Caki2 (cell line): ENCODE data around the gene TCF20. TPM values are rescaled to one million over a fixed set of nuclear protein-coding genes. Genes with fewer than 3 reads are reported as not detected.

ENCODE experiments used
- DNase-seq: peaks from one replicate; pipeline ENCODE4 v3.0.0-alpha.2; 2015; ENCODE audit warnings: low read depth
- in situ Hi-C: cut with HindIII; loops from 2 replicates; pipeline ENCODE4 v1.10.0; 2016; ENCODE audit warnings: low sequenced_read_pairs, low pct_unique_long_range_greater_than_20kb, mixed read lengths
- total RNA-seq: library from RNA; depleted of rRNA; stranded (reverse); fragments of >200 nt; shearing (Covaris generic); gene quantifications from 2 replicates; pipeline ENCODE4 v1.2.3, GENCODE V29; 2014; ENCODE audit warnings: low replicate concordance

TCF20 gene
- total RNA-seq, 1 experiment from 2014 or later = 16.9 TPM

- in situ Hi-C loops = no loop called here
- DNase-seq = no peak
Measured at GRCh38 chr22:42301742-42302102, 31.3 kb upstream of the TCF20 start.

- in situ Hi-C loops = no loop called here
Measured at GRCh38 chr22:42301077-42301741, 30.8 kb upstream of the TCF20 start.

GRCh38 chr22:42300259-42301076, 30.0 kb upstream of the TCF20 start:
- in situ Hi-C loops = no loop called here
- peak; percentile 62 for DNase-seq

More at GRCh38 chr22:42301077-42301741, 30.8 kb upstream of the TCF20 start:
- no peak for DNase-seq

DNA sequence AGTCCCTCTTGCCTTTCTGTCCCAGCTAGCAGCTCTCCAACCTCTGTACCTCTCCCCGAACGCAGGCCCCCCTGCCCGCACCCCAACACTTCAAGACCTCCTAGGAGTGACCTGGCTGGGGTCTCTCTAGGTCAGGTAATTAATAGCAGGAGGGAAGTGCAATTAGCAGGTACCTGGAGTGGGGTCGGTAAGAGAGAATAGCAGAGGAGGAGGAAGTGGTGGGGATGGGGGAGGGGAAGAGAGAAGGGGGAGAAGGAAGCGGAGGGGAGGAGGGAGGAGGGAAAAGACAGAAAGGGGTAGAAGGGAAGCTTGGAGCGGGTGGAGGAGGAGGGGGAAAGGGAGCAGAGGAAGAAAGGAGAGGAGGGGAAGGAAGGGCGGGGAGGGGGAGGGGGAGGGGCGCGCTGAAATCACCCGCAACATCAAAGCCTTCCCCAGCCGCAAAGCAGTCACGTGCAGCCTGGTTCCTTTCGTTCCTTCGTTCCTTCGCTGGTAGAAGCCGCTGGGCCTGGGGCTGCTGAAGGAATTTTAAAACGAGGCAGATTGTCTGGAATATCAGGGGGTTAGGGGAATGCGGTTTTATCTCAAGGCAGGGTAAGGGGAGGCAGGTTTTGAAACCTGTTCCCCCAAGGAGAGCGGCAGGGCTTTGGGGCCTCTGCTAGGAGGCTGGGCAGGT, 29.3 kb upstream of the TCF20 start:
- in situ Hi-C loops = no loop called here
- no peak for DNase-seq

- in situ Hi-C loops = no loop called here
- no peak for DNase-seq
Measured at GRCh38 chr22:42298746-42299145, 28.3 kb upstream of the TCF20 start.

GRCh38 chr22:42297778-42298177, 27.3 kb upstream of the TCF20 start:
- in situ Hi-C loops = no loop called here
- no peak for DNase-seq

DNA sequence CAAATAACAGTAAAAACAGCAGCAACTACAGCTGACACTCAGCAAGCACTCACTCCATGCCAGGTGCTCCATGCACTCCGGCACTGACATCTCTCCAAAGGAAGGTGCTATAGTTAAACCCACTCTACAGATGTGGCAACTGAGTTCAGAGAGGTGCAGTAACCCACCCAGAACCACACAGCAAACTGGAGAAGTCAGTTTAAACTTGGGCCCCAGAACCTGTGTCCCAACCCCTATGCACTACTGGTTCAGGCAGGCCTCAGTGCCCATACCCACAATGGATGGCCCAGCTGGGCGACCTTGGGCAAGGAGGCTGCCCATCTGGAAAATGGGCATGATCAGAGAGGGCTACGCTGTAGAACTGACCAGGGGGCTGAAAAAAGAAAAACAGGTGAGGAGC, 26.4 kb upstream of the TCF20 start:
- in situ Hi-C loops = no loop called here
- no peak for DNase-seq

GRCh38 chr22:42296381-42296853, 26.0 kb upstream of the TCF20 start:
- in situ Hi-C loops = no loop called here

DNA sequence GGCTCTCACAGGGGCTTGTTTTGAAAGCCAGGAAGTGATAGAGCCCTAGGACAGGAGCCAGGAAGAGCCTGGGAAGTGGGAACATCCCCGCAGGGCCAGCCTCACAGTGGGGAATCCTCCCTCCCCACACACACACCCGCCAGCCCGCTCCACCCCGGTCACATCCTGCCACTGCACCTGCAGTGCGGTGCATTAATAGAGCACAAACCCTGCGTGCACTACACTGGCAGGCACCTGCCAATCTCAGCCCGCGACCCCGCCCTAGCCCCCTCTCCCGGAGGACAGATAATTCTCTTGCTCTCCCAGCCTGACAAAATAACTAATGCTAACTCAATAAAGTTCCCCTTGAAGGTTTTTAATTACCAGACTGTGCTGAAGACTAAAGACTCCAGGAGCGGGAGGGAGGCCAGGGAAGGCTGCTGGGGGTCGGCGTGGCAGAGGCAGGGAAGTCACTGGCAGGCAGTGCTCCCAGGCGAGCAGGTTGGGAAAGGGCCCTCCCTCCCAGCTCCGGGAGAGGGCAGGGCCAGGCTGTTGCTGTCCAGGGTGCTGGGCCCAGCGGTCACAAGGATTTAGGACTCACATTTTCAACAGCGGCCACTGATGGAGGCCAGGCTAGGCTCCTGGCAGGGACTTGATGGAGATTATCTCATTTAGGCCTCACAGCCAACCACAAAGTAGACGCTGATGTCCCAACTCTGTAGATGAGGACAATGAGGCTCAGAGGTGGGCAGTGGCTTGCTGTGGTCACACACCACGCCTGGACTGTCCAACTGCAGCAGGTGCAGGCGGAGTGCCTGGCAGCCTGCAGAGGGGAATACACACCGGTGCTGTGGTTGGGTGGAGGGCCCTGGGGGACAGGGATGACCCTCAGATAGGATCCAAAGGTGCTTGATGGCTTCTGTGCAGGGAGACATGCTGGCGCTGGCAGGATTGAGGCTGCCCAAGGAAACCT, 23.9 kb upstream of the TCF20 start:
- peak; percentile 58 for DNase-seq
- in situ Hi-C loops = no loop called here

More at GRCh38 chr22:42296381-42296853, 26.0 kb upstream of the TCF20 start:
- no peak for DNase-seq

DNA sequence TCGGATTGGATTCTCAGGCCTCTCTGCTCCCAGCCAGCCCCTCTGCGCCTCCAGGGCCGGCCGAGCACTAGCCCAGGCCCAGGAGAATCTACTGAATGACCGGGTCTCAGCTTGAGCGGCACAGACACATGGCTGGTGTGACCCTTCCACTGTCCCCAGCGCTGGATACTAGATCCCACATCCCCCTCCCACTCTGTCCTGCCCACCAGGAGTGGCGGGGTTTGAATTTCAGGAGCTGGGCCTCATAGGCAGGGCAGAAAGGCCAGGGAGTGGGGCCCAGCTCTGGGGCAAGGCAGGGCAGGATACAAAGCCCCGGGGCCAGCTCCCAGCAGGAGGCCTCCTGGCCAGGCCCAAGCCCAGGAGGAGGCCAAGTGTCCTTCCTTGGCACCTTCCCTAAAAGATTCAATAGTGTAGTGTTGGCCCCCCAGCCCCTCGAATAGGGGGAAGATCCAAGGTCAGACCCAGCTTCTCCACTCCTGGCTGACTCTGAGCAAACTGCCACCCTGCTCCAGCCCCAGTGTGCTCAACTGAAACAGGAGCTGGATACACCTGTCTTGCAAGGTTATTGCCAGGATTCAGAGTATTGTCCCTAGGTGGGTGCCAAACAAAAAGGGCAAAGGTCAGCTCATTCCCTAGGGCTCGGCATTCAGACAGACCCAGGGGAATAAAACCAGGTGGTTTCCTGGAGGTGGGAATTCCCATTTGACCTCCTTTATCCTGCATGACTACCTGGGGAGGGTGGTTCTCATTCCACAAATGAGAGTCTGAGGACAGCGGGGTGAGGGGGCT, 22.5 kb upstream of the TCF20 start:
- in situ Hi-C loops = no loop called here
- no peak for DNase-seq

DNA sequence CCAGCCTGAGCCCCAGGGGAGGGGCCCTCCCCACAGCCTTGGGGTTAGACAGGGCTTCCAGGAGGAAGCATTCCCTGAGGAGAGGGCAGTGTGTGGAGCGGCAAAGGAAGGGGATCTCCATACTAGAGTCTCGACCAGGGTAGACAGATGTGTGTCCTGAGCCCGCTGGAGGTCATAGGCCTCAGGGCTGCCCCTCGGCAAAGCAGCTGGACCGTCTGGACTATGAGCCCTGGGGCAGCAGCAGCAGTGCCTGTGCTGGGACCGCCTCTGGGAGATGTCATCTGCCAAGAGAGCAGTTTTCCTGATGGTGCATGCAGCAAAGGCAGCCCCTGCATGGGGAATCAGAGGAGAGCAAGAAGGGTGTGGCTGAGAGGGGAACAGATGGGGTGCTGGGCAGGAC, 20.8 kb upstream of the TCF20 start:
- in situ Hi-C loops = no loop called here

GRCh38 chr22:42289671-42290541, 19.5 kb upstream of the TCF20 start:
- in situ Hi-C loops = no loop called here
- no peak for DNase-seq

More for the DNA sequence above, 20.8 kb upstream of the TCF20 start:
- no peak for DNase-seq

DNA sequence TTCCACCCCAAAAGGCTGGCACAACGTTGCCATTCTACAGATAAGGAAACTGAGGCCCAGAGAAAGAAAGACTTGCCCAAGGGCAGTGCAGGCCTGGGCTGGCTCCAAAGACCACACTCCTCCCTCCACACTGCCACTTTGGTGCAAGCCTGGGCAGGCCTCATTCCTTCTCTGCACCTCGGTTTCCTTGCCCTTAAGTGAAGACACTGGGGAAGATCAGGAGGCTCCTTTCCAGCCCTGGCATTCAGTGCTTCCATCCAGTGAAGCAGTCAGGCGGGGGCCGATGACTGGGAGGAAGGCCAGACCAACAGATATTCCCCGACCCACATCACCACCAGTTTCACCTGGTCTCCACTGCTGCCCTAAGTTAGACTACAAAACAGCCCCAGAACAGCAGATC, 18.3 kb upstream of the TCF20 start:
- no peak for DNase-seq

GRCh38 chr22:42287174-42287890, 16.9 kb upstream of the TCF20 start:
- no peak for DNase-seq
- in situ Hi-C loops = no loop called here

More for the DNA sequence above, 18.3 kb upstream of the TCF20 start:
- in situ Hi-C loops = no loop called here

DNA sequence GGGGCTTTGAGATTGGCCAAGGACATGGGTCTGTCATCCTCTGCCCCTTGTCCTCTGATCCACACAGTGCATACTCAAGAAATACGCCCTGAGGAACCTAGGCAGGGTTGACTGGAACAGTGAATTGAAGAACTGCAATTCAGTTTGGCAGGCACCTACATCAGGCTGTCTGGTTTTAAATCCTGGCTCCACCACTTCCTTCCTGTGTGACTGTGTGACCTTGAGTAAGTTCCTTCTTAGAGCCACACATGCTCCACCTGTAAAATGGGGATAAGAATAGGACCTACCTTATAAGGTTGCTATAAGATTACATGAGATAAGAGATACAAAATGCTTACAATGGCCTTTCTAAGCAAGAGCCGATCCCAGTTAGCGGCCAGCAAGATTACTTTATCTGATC, 15.8 kb upstream of the TCF20 start:
- DNase-seq = no peak
- in situ Hi-C loops = no loop called here

- DNase-seq = no peak
- in situ Hi-C loops = no loop called here
Measured at GRCh38 chr22:42285604-42286003, 15.2 kb upstream of the TCF20 start.
